OCI-LY3 (cell line): ENCODE results near the gene RGMA.
A peak's percentile ranks its signal among the peaks of the same experiment; 100 is the strongest.

Experiments used
- H2AFZ ChIP-seq: fragments of 200-600, 300-600 bp; shearing (Covaris generic); 2 replicates; pipeline ENCODE4 v1.6.0; 2014; ENCODE audit warnings: antibody characterized with exemption, low read depth, low read length
- H3K27ac ChIP-seq: fragments of 200-600, 300-600 bp; sonication (generic); 2 replicates; pipeline ENCODE4 v1.5.1; 2014; ENCODE audit warnings: mild to moderate bottlenecking, low read length, moderate library complexity, mixed read lengths
- H3K27me3 ChIP-seq: fragments of 200-600, 300-600 bp; sonication (generic); 2 replicates; pipeline ENCODE4 v1.6.1; 2014; ENCODE audit warnings: low read depth, low read length, mixed read lengths
- H3K36me3 ChIP-seq: fragments of 200-600, 300-600 bp; sonication (generic); replicated peaks from 2 replicates; pipeline ENCODE3; 2014; ENCODE audit warnings: low read depth, low read length, mixed read lengths
- H3K4me1 ChIP-seq: fragments of 300-600, 200-600 bp; sonication (generic); 2 replicates; pipeline ENCODE4 v1.6.1; 2014; ENCODE audit warnings: low read length, mixed read lengths
- H3K4me2 ChIP-seq: fragments of 200-600, 300-600 bp; sonication (generic); 2 replicates; pipeline ENCODE4 v1.6.1; 2014; ENCODE audit warnings: low read length, mixed read lengths
- H3K4me3 ChIP-seq: fragments of 300-600, 200-600 bp; sonication (generic); 2 replicates; pipeline ENCODE4 v1.5.1; 2014; ENCODE audit warnings: antibody characterized with exemption, mild to moderate bottlenecking, low read length, moderate library complexity
- H3K79me2 ChIP-seq: fragments of 300-600, 200-600 bp; shearing (Covaris generic); 2 replicates; pipeline ENCODE4 v1.6.1; 2014; ENCODE audit warnings: mild to moderate bottlenecking, low read length, mixed read lengths
- H3K9ac ChIP-seq: fragments of 300-600, 200-600 bp; shearing (Covaris generic); 2 replicates; pipeline ENCODE4 v1.6.0; 2014; ENCODE audit warnings: mild to moderate bottlenecking, low read length, moderate library complexity
- H3K9me3 ChIP-seq: fragments of 200-600, 300-600 bp; shearing (Covaris generic); 2 replicates; pipeline ENCODE4 v1.6.1; 2014; ENCODE audit warnings: low read length, mixed read lengths; ENCODE audit not compliant: insufficient read depth
- H4K20me1 ChIP-seq: fragments of 200-600, 300-600 bp; sonication (generic); 2 replicates; pipeline ENCODE4 v1.6.1; 2016; ENCODE audit warnings: low read length, mixed read lengths; ENCODE audit not compliant: insufficient read depth
- CTCF ChIP-seq: fragments of 200-600, 300-600 bp; sonication (generic); IDR thresholded peaks from 2 replicates; pipeline ENCODE4 v1.5.1; 2014; ENCODE audit warnings: antibody characterized with exemption, low read length, low read depth
- EZH2phosphoT487 ChIP-seq: fragments of 200-600 bp; shearing (Covaris generic); IDR thresholded peaks from 2 replicates; pipeline ENCODE4 v1.6.1; 2018; ENCODE audit warnings: antibody characterized with exemption, mixed run types, low read depth

The RGMA gene

GRCh38 chr15:93088200-93088980 lies 621 bp downstream of the RGMA start:
- no peaks in the 10 kb centered on the region for H3K79me2 ChIP-seq
- H3K9me3 ChIP-seq: no peaks in the 10 kb centered on the region
- H3K4me2 ChIP-seq: no peak overlapping the region
- no peaks in the 10 kb centered on the region for H4K20me1 ChIP-seq
- H3K36me3 ChIP-seq: no peaks in the 10 kb centered on the region
- H3K27ac ChIP-seq: no peak overlapping the region
- no peak for TF ChIP-seq EZH2phosphoT487
- no peak for TF ChIP-seq CTCF
- H2AFZ ChIP-seq: no peak overlapping the region
- H3K9ac ChIP-seq: no peak overlapping the region
- H3K27me3 ChIP-seq: peaks cover 34% of the 10 kb centered on the region
- no peak overlapping the region for H3K4me3 ChIP-seq
- no peaks in the 10 kb centered on the region for H3K4me1 ChIP-seq

- Histone ChIP-seq H3K9me3 (no peaks in the 10 kb centered on the region), H2AFZ (no peak overlapping the region), H3K4me1 (no peaks in the 10 kb centered on the region), H3K79me2 (no peaks in the 10 kb centered on the region), H3K4me3 (no peak overlapping the region), H3K9ac (no peak overlapping the region), H3K36me3 (no peaks in the 10 kb centered on the region), H3K27ac (no peak overlapping the region), H3K27me3 (peaks cover 35% of the 10 kb centered on the region), H3K4me2 (no peak overlapping the region), H4K20me1 (no peaks in the 10 kb centered on the region)
- no peak for TF ChIP-seq EZH2phosphoT487
- peak; percentile 67 for TF ChIP-seq CTCF
Observed at GRCh38 chr15:93087825-93088199, 1.2 kb downstream of the RGMA start.

- Histone ChIP-seq H3K4me1 (no peaks in the 10 kb centered on the region), H3K9ac (no peak overlapping the region), H3K27ac (no peak overlapping the region), H3K27me3 (peaks cover 44% of the 10 kb centered on the region), H4K20me1 (no peaks in the 10 kb centered on the region), H2AFZ (no peak overlapping the region), H3K4me3 (no peak overlapping the region), H3K36me3 (no peaks in the 10 kb centered on the region), H3K79me2 (no peaks in the 10 kb centered on the region), H3K9me3 (no peaks in the 10 kb centered on the region), H3K4me2 (no peak overlapping the region)
- TF ChIP-seq CTCF (no peak), EZH2phosphoT487 (no peak)
Observed at GRCh38 chr15:93086791-93087190, 2.2 kb downstream of the RGMA start.

GRCh38 chr15:93085692-93086091 lies 3.3 kb downstream of the RGMA start:
- H3K9me3 ChIP-seq: no peaks in the 10 kb centered on the region
- no peaks in the 10 kb centered on the region for H4K20me1 ChIP-seq
- H3K36me3 ChIP-seq: no peaks in the 10 kb centered on the region
- H3K27ac ChIP-seq: no peak overlapping the region
- peaks cover 55% of the 10 kb centered on the region for H3K27me3 ChIP-seq
- H2AFZ ChIP-seq: no peak overlapping the region
- H3K9ac ChIP-seq: no peak overlapping the region
- TF ChIP-seq EZH2phosphoT487 (no peak), CTCF (no peak)
- H3K4me2 ChIP-seq: no peak overlapping the region
- no peaks in the 10 kb centered on the region for H3K4me1 ChIP-seq
- H3K4me3 ChIP-seq: no peak overlapping the region
- H3K79me2 ChIP-seq: no peaks in the 10 kb centered on the region
